ENCODE data around the gene ARFRP1.

Gene ARFRP1

DNA sequence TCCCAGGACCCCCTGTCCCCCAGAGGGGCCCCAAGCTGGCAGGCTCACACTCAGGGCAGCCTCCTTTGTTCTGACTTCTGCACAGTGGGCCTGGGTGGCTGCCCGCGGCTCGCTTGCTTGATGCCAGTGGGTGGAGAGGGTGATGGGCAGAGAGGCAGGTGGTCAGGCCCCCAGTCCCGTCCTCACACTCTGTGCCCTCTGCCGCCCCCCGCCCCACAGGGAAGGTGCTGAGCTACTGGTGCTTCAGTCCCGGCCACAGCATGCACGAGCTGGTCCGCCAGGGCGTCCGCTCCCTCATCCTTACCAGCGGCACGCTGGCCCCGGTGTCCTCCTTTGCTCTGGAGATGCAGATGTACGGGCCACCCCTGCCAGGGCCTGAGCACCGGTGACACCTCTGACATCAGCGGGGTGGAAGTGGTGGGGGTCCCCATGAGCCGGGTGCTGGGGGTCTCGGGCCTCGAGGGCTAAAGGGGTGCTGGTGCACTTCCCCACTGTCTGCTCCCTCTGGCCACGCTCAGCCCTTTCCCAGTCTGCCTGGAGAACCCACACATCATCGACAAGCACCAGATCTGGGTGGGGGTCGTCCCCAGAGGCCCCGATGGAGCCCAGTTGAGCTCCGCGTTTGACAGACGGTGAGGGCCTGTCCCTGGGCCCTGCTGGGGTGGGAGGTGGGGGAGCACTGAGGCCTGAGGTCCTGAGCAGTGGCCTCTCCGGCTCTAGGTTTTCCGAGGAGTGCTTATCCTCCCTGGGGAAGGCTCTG is 20.2 kb downstream of the ARFRP1 start:
- Histone ChIP-seq H3K27me3 (ENCODE audit: insufficient read depth, poor library complexity, severe bottlenecking) (no peaks in the 10 kb centered on the region), H3K27ac (ENCODE audit: poor library complexity, severe bottlenecking) (peak overlapping the region; percentile 96), H3K36me3 (ENCODE audit: low read depth) (peaks cover 13% of the 10 kb centered on the region), H3K4me3 (ENCODE audit: severe bottlenecking) (no peak overlapping the region), H3K9me3 (ENCODE audit: severe bottlenecking) (no peaks in the 10 kb centered on the region), H3K4me1 (ENCODE audit: insufficient read depth, poor library complexity, severe bottlenecking) (peaks cover 28% of the 10 kb centered on the region)
- peak; percentile 89 for DNase-seq (ENCODE audit: low spot score)
- no peak for TF ChIP-seq CTCF (IDR thresholded peaks at IDR 0.05; ENCODE audit: poor library complexity, severe bottlenecking)
- ATAC-seq (ENCODE audit: low read depth), result no peak

DNA sequence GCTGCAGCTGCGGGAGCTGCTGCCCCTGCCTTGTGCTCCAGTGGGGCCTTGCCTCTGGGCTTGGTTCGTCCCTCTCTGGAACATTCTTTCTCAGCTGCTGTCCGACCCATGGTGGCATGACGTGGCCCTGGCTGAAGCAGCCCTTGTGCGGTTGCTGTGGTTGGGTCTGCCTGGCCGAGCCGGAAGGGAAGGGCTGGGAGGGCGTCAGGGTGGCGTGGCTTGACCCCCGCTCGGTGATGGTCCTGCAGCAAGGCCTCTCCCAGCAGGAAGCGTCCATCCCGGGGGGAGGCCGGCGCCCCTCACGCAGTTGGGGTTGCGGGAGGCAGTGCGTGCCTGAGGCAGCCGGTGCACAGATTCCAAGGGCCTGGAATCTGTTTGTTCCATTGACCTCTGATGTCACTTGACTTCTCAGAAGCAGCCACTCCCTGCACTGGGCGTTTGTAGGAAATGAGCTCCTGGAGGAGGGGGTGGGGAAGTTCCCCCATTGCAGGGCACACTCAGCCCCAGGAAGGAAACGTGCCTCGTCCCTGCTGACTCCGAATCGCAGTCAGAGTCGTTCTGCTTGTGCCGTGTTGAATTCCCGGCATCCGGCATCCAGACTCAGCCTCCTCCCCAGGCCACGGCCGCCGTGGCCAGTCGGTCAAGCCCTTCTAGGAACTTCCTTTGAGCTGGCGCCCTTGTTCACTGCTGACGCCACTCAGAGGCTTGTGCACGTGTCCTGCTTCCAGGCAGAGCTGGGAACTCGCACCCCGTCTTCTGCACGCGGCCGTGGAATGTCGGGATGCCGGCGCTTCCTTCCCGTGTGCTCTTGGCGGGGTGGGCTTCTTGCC is 21.1 kb downstream of the ARFRP1 start:
- H3K27ac ChIP-seq (ENCODE audit: poor library complexity, severe bottlenecking), result peak overlapping the region; percentile 96

DNA sequence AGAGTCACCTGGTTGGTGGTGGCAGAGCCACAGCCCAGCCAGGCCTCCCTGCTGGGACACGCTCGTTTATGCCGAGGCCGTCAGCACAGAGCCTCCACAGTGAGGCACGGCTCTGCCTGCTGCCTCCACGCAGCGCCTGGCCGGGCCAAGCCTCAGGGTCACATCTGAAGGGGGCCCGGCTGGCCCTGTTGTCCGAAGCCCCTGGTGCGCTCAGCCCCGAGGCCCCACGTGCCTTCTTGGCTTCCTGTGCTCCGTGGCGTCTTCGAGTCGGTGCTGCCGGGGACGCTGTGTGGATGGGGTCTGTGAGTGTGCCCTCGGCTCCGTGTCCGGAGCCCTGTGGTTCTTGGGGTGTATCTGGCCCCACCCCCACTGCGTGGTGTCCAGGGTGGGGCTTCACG is 21.7 kb downstream of the ARFRP1 start:
- DNase-seq (ENCODE audit: low spot score) (peak; percentile 87), ATAC-seq (ENCODE audit: low read depth) (no peak)
- peaks cover 37% of the 10 kb centered on the region for H3K4me1 ChIP-seq (ENCODE audit: insufficient read depth, poor library complexity, severe bottlenecking)
- H3K9me3 ChIP-seq (ENCODE audit: severe bottlenecking), result no peaks in the 10 kb centered on the region
- H3K27ac ChIP-seq (ENCODE audit: poor library complexity, severe bottlenecking), result peak overlapping the region; percentile 96
- no peak overlapping the region for H3K4me3 ChIP-seq (ENCODE audit: severe bottlenecking)
- peaks cover 19% of the 10 kb centered on the region for H3K36me3 ChIP-seq (ENCODE audit: low read depth)
- TF ChIP-seq CTCF (IDR thresholded peaks at IDR 0.05; ENCODE audit: poor library complexity, severe bottlenecking), result no peak
- no peaks in the 10 kb centered on the region for H3K27me3 ChIP-seq (ENCODE audit: insufficient read depth, poor library complexity, severe bottlenecking)

More for the DNA sequence above, 21.1 kb downstream of the ARFRP1 start:
- Histone ChIP-seq H3K4me3 (ENCODE audit: severe bottlenecking) (no peak overlapping the region), H3K9me3 (ENCODE audit: severe bottlenecking) (no peaks in the 10 kb centered on the region), H3K36me3 (ENCODE audit: low read depth) (peaks cover 15% of the 10 kb centered on the region), H3K4me1 (ENCODE audit: insufficient read depth, poor library complexity, severe bottlenecking) (peaks cover 34% of the 10 kb centered on the region), H3K27me3 (ENCODE audit: insufficient read depth, poor library complexity, severe bottlenecking) (no peaks in the 10 kb centered on the region)
- TF ChIP-seq CTCF (IDR thresholded peaks at IDR 0.05; ENCODE audit: poor library complexity, severe bottlenecking), result no peak
- DNase-seq (ENCODE audit: low spot score), result peak; percentile 89
- ATAC-seq (ENCODE audit: low read depth), result no peak

GRCh38 chr20:63685269-63686026 is 22.3 kb downstream of the ARFRP1 start:
- DNase-seq (ENCODE audit: low spot score) (peak; percentile 87), ATAC-seq (ENCODE audit: low read depth) (no peak)
- Histone ChIP-seq H3K27ac (ENCODE audit: poor library complexity, severe bottlenecking) (peak overlapping the region; percentile 96), H3K36me3 (ENCODE audit: low read depth) (peaks cover 26% of the 10 kb centered on the region), H3K9me3 (ENCODE audit: severe bottlenecking) (no peaks in the 10 kb centered on the region), H3K4me3 (ENCODE audit: severe bottlenecking) (no peak overlapping the region), H3K4me1 (ENCODE audit: insufficient read depth, poor library complexity, severe bottlenecking) (peaks cover 37% of the 10 kb centered on the region), H3K27me3 (ENCODE audit: insufficient read depth, poor library complexity, severe bottlenecking) (no peaks in the 10 kb centered on the region)
- TF ChIP-seq CTCF (IDR thresholded peaks at IDR 0.05; ENCODE audit: poor library complexity, severe bottlenecking), result no peak
